NCI-H446 treated with DMSO at 0.1 percent for 48 hours (cell line): ENCODE measurements around the gene VOPP1.

Source experiments
- DNase-seq: peaks from one replicate; lab custom pipeline; 2025; lab: John Stamatoyannopoulos, UW

VOPP1 gene

DNA sequence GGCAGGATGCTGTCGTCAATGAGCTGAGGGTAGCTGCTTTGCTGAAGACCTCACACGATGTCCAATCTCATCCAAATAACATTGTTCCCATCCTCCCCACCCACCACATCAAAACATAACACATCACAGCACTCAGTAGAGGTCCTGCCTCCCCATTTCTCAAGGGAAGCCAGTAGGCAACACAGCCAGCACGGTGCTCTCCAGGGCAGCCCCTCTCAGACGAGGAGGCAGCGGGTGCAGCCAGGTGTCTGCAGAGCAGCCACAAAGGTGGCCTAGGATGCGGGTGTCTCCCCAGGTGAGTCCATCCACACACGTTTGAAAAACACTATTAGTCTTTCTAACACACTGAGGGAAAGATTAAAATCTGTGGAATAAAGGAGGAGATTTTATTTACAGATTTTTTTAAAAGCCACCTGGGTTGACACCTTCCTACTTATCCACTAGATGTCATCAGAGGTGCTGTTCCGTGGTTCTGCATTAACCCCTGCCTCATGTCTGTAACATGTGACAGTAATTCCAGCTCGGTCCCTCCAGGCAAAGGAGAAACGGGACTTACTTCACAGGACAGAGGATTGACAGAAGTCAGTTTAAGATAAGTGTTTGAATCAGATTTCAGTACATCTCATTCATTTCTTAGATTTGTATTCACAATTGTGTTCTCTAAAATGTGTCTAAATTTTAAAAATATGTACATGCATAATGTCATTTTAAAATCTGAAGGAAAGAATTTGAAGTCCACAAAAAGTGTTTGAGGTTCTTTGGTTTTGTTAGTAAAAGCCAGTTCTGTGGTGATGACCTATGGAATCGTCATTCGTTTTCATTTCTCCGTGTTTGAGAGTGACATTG, 139.1 kb downstream of the VOPP1 start:
- DNase-seq: no peak

DNA sequence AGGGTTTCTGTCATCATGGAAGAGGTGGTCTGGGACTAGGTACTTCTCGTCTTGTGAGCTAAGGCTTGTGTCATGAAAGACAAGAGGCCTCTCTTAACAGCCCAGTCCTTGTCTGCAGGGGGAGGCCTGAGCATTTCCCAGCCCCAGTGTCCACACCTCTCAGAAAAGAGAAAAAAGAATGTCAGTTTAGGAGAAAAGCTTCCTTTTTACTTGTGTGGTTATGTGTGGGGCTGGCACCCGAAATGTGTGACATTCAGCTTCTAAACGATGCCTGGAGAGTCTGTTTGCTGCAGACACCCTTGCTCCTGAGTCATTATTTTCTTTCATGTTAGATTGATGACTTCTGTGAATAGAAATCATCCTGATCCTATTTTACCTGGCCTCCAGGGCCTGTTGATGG, 139.8 kb downstream of the VOPP1 start:
- no peak for DNase-seq

DNA sequence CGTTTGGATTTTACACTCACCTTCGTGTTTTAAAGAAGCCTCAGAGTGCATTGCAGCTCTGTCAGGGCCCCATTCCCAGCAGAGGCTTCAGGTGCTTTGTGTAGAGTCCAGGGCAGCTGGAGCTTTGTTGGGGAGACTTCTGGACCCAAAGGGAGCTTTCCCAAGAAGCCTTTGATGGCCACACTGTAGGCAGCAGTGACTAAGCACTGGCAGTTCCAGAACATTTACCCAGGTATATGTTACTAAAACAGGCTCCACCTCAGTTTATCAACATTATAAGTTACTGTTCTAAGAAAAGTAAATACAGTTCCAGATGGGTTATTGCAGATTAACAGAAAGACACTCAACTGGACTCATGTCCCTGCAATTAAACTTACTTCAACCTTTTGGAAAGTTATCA, 140.4 kb downstream of the VOPP1 start:
- no peak for DNase-seq

DNA sequence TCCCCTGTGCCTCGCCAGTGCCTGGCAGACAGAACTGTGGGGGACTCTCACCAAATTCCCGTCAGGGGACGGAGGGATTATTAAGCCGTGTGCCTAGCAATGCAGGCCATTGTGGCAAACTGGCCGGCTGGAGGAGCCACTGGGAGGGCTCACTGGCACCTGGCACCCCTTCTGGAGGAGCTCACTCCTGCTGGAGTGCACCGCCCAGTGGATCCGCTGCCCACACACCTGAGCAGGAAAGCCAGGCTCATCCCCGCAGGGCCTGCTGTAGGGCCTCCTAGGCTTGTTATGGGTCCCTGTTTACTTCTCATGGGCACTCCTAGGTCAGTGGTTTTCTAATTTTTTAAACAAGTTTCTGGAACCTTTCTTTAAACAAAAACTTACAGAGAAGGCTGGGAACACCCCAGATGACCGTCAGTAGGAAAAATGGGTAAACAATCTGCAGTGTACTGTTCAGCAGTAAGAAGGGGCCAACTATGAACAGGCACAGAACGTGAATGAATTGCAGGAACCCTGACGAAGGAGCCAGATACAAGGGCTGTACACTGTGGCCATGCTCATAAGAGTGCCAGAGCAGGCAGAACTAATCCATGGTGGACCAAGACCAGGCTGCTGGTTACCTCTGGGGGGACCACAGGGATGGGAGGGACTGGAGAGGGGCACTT, 142.3 kb downstream of the VOPP1 start:
- no peak for DNase-seq

DNA sequence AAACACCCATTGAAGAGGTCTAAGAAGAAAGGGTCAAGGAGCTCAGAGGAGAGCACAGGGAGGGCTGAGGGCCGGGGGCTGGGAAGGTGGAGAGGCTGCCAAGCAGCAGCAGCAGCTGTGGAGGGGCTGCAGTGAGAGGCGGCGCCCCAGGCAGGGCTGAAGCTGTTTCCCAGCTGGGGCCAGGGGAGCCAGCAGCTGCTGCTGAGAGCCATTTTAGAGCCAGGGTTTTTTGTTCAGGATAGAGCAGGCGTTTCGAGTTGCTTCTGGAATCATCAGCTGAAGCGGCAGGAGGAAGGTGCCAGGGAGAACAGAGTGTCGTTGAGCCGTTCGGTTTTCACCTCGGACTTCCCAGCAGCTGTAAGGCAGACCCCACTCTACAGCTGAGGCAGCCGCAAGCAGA, 144.5 kb downstream of the VOPP1 start:
- no peak for DNase-seq

DNA sequence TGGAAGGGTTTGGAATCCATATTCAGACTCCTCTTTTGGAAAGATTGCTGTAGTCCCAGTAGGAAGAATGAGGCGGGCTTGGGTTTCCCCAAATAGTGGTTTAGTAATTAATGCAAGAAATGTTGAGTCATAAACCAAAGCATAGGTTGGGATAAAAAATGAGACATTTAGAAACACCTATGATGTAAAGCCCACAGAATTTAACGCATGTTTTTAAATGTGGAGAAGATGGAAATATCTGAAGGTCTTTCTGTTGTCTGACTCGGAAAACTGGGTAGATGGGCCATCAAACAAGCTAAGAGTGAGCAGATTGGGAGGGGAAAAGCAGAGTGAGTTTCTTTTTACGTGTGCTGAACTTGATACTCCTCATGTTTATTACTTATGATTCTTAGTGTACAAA, 145.0 kb downstream of the VOPP1 start:
- no peak for DNase-seq

DNA sequence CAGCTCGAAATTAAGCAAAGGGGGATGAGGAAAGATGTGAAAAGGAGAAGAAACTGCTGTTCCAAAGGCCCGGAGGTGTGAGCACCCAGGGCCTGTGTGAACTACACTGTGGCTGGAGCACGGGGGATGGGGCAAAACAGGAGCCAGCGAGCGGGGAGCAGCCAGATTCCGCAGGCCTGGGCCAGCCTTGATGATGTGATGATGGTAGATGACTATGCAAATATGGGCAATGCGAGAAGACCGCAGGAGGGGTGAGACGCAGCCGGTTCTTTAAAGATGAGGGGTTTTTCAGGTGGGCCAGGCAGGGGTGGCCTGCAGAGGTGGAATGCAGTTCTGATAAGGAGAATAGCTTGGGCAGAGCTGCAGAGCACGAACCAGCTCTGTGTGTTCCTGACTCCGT, 145.6 kb downstream of the VOPP1 start:
- DNase-seq: no peak

DNA sequence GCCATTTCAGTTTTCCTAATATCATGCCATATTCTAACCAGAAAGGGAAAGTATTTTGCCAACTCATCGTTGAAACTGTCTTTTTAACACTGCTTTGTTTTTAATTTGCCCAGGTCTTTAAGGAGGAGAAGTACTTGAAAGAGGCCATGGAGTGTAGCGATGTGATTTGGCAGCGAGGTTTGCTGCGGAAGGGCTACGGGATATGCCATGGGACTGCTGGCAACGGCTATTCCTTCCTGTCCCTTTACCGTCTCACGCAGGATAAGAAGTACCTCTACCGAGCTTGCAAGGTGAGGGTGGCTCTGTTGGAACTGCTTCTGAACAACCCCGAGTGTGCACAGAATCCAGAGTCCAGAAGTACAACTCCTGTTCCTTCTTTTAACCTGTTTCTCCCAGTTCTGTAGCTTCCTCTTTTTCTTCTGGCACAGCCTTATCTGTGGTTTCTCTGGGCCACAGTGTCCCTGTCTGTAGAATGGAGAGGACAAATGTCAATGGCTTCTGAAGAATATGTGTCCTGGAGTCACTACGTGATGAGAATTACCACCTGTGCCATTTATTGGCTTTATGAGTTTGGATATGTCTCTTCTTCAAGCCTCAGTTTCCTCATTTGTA, 147.1 kb downstream of the VOPP1 start:
- no peak for DNase-seq

DNA sequence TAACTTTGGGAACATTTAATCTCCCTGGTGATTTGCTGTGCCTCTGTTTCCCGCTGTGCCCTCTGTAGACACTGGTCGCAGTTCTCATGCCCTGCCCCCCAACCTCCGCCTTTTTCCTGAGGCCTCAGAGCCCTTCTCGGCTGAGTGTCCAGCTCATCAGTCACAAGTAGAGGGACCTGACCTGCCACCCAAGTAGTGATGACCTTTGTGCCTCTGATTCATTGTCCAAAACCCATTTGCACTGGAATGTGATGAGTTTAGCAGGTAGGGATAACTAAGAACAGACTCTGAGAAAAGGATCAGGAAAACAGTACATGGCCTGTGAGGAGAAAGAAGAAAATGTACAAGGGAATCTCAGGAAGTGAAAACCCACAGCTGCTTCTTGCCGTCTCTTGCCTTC, 148.4 kb downstream of the VOPP1 start:
- DNase-seq: no peak

DNA sequence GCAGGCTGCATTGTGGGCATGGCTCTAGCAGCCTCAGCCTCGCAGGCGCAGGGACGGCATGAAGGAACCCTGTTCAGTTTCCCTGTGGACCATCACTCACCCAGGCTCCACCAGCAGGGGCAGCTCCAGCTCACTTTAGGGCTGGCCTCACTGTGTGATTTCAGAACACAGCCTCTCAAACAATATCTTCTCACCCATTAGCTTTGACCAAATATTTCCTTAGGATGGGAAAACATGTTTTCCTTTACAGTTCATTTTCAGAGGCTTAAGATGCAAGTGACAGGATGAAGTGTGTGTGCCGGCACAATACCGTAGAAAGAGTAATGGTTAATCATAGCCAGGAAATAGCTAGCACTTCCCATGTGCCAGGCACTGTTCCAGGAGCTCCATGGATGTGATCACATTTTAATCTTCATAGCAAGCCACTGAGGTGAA, 149.0 kb downstream of the VOPP1 start:
- no peak for DNase-seq
